Mucosa of descending colon (tissue), 3 donors: ENCODE data around the gene TMPRSS6. TPM values are rescaled to one million over a fixed set of nuclear protein-coding genes. Genes with fewer than 3 reads are reported as not detected.

ENCODE experiments used
- ATAC-seq: fragments of 200-7000 bp; cut with Tn5 transposase; one replicate; pipeline ENCODE4 v1.9.1; 2020; ENCODE audit warnings: mild to moderate bottlenecking, moderate library complexity
- DNase-seq, 3 donors: peaks; one replicate each; pipeline ENCODE4 v3.0.0-alpha.2; 2020
- H3K36me3 ChIP-seq: fragments of 200-600 bp; one replicate; pipeline ENCODE4 v1.8.0; 2021; ENCODE audit warnings: low read depth, mild to moderate bottlenecking
- H3K4me1 ChIP-seq: fragments of 200-600 bp; one replicate; pipeline ENCODE4 v1.8.0; 2021; ENCODE audit warnings: low read depth, mild to moderate bottlenecking
- H3K4me3 ChIP-seq: fragments of 200-600 bp; one replicate; pipeline ENCODE4 v1.8.0; 2021; ENCODE audit warnings: mild to moderate bottlenecking
- H3K9me3 ChIP-seq: fragments of 200-600 bp; one replicate; pipeline ENCODE4 v1.8.0; 2021; ENCODE audit warnings: mild to moderate bottlenecking
- CTCF ChIP-seq: fragments of 200-600 bp; IDR thresholded peaks from one replicate; pipeline ENCODE4 v1.8.0; 2022; ENCODE audit warnings: antibody characterized with exemption, mild to moderate bottlenecking
- intact Hi-C, 2 donors: fragments of 100-400 bp; cut with DNase I in 1 of 2; cut with micrococcal nuclease in 1 of 2; formaldehyde crosslinking; loops; one replicate each; pipeline versions ENCODE4 v1.11.0 to v1.11.1; 2022; cut with DNase I, micrococcal nuclease
- total RNA-seq, 3 donors: library from RNA; stranded (reverse); fragmentation: NEBNext Ultra II Directional in 2 of 3; extraction: Animal tissue kit (Norgen Biotek cat#: 25700) in 2 of 3; gene quantifications; one replicate each; pipeline versions ENCODE4 v1.2.1 to v1.2.4, GENCODE V29; 2021 to 2023
- donor health status: DM: no; HTN: no; CAD: no; lungs with moderate emphysema.
- donor health status: DM: no; HTN: no; CAD: no.
- donor health status: DM: no; HTN: yes; CAD: no.

TMPRSS6 gene
- total RNA-seq, 3 donors from 2014 or later: 0.29 to 0.46 TPM; not detected in 1

GRCh38 chr22:37070744-37071143 lies 38.8 kb downstream of the TMPRSS6 start:
- DNase-seq (no peak), ATAC-seq (no peak)
- no peak for TF ChIP-seq CTCF
- H3K4me3 ChIP-seq: no peak overlapping the region
- intact Hi-C loops: no loop called here
- peaks cover 6% of the 10 kb centered on the region for H3K4me1 ChIP-seq
- H3K36me3 ChIP-seq: no peaks in the 10 kb centered on the region
- H3K9me3 ChIP-seq: no peaks in the 10 kb centered on the region

GRCh38 chr22:37070334-37070733 lies 39.2 kb downstream of the TMPRSS6 start:
- no peak for TF ChIP-seq CTCF
- Histone ChIP-seq H3K4me3 (no peak overlapping the region), H3K36me3 (no peaks in the 10 kb centered on the region), H3K9me3 (no peaks in the 10 kb centered on the region), H3K4me1 (peaks cover 6% of the 10 kb centered on the region)
- DNase-seq (no peak), ATAC-seq (no peak)
- intact Hi-C loops: no loop called here

GRCh38 chr22:37069719-37070118 lies 39.8 kb downstream of the TMPRSS6 start:
- H3K9me3 ChIP-seq: no peaks in the 10 kb centered on the region
- no peak for ATAC-seq

GRCh38 chr22:37069319-37069718 lies 40.2 kb downstream of the TMPRSS6 start:
- intact Hi-C loops: no loop called here
- Histone ChIP-seq H3K36me3 (no peaks in the 10 kb centered on the region), H3K4me1 (peaks cover 6% of the 10 kb centered on the region), H3K4me3 (no peak overlapping the region), H3K9me3 (no peaks in the 10 kb centered on the region)
- no peak for TF ChIP-seq CTCF
- DNase-seq: no peak
- ATAC-seq: peak; percentile 33

More at GRCh38 chr22:37069719-37070118, 39.8 kb downstream of the TMPRSS6 start:
- intact Hi-C loops: no loop called here
- H3K4me3 ChIP-seq: no peak overlapping the region
- no peak for TF ChIP-seq CTCF
- H3K4me1 ChIP-seq: peaks cover 6% of the 10 kb centered on the region
- no peak for DNase-seq
- no peaks in the 10 kb centered on the region for H3K36me3 ChIP-seq

- Histone ChIP-seq H3K9me3 (no peaks in the 10 kb centered on the region), H3K36me3 (no peaks in the 10 kb centered on the region), H3K4me1 (peaks cover 6% of the 10 kb centered on the region), H3K4me3 (no peak overlapping the region)
- TF ChIP-seq CTCF: no peak
- no peak for DNase-seq
- intact Hi-C loops: no loop called here
- peak; percentile 37 for ATAC-seq
Measured at GRCh38 chr22:37068859-37069258, 40.7 kb downstream of the TMPRSS6 start.

- no peaks in the 10 kb centered on the region for H3K36me3 ChIP-seq
- DNase-seq (no peak), ATAC-seq (no peak)
- H3K9me3 ChIP-seq: no peaks in the 10 kb centered on the region
- H3K4me1 ChIP-seq: peaks cover 12% of the 10 kb centered on the region
- TF ChIP-seq CTCF: no peak
- intact Hi-C loops: no loop called here
- no peak overlapping the region for H3K4me3 ChIP-seq
Measured at GRCh38 chr22:37067428-37067827, 42.1 kb downstream of the TMPRSS6 start.
